Upper lobe of left lung (tissue), 6 donors: ENCODE data around the gene ANO4. TPM values are rescaled to one million over a fixed set of nuclear protein-coding genes. Genes with fewer than 3 reads are reported as not detected.

Experiments
- ATAC-seq, 2 donors: fragments of 200-7000 bp; cut with Tn5 transposase; one replicate each; pipeline ENCODE4 v1.9.1; 2022; ENCODE audit warnings: mild to moderate bottlenecking in 2 of 2, moderate library complexity in 2 of 2; ENCODE audit not compliant: low FRiP score in 2 of 2
- DNase-seq, 2 donors: peaks; one replicate each; pipeline ENCODE4 v3.0.0-alpha.2; 2019 to 2020
- H3K27ac ChIP-seq, 4 donors: fragments of 200-600 bp; sonication (generic); one replicate each; pipeline ENCODE4 v1.5.1; 2016 to 2019
- H3K27me3 ChIP-seq, 4 donors: fragments of 200-600 bp; sonication (generic); one replicate each; pipeline ENCODE4 v1.5.1; 2017 to 2019
- H3K36me3 ChIP-seq, 4 donors: fragments of 200-600 bp; sonication (generic); one replicate each; pipeline ENCODE4 v1.5.1; 2016 to 2019
- H3K4me1 ChIP-seq, 4 donors: fragments of 200-600 bp; sonication (generic); one replicate each; pipeline ENCODE4 v1.5.1; 2018 to 2019
- H3K4me3 ChIP-seq, 4 donors: fragments of 200-600 bp; sonication (generic); one replicate each; pipeline ENCODE4 v1.5.1; 2017 to 2019; ENCODE audit warnings: mild to moderate bottlenecking in 2 of 4, moderate library complexity in 1 of 4
- H3K9me3 ChIP-seq, 4 donors: fragments of 200-600 bp; sonication (generic); one replicate each; pipeline ENCODE4 v1.5.1; 2018 to 2019
- EP300 ChIP-seq, 4 donors: sonication (generic); formaldehyde crosslinking; IDR thresholded peaks; one replicate each; pipeline ENCODE4 v1.5.1; 2017; ENCODE audit warnings: antibody characterized with exemption in 4 of 4, control low read depth in 2 of 4
- POLR2A ChIP-seq, 4 donors: fragments of 450-650 bp; IDR thresholded peaks; one replicate each; pipeline ENCODE4 v1.5.1; 2016 to 2017; ENCODE audit warnings: antibody characterized with exemption in 4 of 4, mild to moderate bottlenecking in 2 of 4
- POLR2AphosphoS5 ChIP-seq, 2 donors: sonication (generic); formaldehyde crosslinking; IDR thresholded peaks; one replicate each; pipeline ENCODE4 v1.5.1; 2017; ENCODE audit warnings: antibody characterized with exemption in 2 of 2
- WGBS, 2 donors: methylation state at CpG; one replicate each; pipeline ENCODE4 v1.1.5; 2017 to 2018; 5-methylcytosine and 5-hydroxymethylcytosine counted together
- total RNA-seq, 6 donors: library from RNA; depleted of rRNA in 4 of 6; stranded (reverse); fragments of >200 nt in 4 of 6; gene quantifications; one replicate each; pipeline versions ENCODE4 v1.1.0 to v1.2.1, GENCODE V29; 2016 to 2021
- TF ChIP-seq, protein P1 (sequence below), 6 experiments: fragments of 450-650 bp in 4 of 6; fragments of 200-600 bp in 2 of 6; sonication (generic) in 2 of 6; IDR thresholded peaks; one replicate each; pipeline ENCODE4 v1.5.1; 2016 to 2019; ENCODE audit warnings: antibody characterized with exemption in 6 of 6
- donor health status: DM: no; HTN: no; CAD: no; lungs with moderate emphysema.
- donor health status: DM: no; HTN: yes; CAD: no; lungs with severe emphysema.

Gene ANO4
- total RNA-seq, 6 donors from 2014 or later = 0.17 to 1.2 (median 0.30) TPM; not detected in 3

DNA sequence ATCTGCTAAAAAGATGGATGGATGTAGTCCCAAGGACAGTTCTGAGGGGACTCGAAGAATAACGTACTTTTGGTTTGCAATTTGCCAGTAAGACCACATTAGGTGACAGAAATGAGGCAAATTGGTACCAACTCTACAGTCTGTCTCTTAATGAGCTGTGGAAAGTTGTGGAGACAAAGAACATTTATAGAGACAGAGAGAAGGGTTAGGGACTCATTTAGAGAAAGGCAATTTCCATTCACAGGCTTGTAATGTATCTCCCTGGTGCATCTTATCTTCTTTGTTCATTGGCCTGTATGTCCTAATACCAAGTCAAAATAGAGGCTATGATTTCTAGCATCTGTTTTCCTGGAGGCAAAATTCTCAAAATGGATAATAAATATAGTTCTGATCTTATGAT, 177.5 kb downstream of the ANO4 start:
- DNase-seq (no peak), ATAC-seq (no peak)
- no peaks in the 10 kb centered on the region for H3K36me3 ChIP-seq
- no peaks in the 10 kb centered on the region for H3K27me3 ChIP-seq
- TF ChIP-seq, protein P1, sequence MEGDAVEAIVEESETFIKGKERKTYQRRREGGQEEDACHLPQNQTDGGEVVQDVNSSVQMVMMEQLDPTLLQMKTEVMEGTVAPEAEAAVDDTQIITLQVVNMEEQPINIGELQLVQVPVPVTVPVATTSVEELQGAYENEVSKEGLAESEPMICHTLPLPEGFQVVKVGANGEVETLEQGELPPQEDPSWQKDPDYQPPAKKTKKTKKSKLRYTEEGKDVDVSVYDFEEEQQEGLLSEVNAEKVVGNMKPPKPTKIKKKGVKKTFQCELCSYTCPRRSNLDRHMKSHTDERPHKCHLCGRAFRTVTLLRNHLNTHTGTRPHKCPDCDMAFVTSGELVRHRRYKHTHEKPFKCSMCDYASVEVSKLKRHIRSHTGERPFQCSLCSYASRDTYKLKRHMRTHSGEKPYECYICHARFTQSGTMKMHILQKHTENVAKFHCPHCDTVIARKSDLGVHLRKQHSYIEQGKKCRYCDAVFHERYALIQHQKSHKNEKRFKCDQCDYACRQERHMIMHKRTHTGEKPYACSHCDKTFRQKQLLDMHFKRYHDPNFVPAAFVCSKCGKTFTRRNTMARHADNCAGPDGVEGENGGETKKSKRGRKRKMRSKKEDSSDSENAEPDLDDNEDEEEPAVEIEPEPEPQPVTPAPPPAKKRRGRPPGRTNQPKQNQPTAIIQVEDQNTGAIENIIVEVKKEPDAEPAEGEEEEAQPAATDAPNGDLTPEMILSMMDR (IDR thresholded peaks at IDR 0.05) = no peak
- no peak for TF ChIP-seq POLR2AphosphoS5 (IDR thresholded peaks at IDR 0.05)
- no peak for TF ChIP-seq POLR2A (IDR thresholded peaks at IDR 0.05)
- TF ChIP-seq EP300 (IDR thresholded peaks at IDR 0.05) = no peak
- H3K9me3 ChIP-seq = no peaks in the 10 kb centered on the region
- H3K27ac ChIP-seq = no peak overlapping the region
- no peaks in the 10 kb centered on the region for H3K4me1 ChIP-seq
- WGBS, 2 donors = 83 to 84% methylated on average over 2 of the region's 2 CpGs
- H3K4me3 ChIP-seq = no peak overlapping the region

DNA sequence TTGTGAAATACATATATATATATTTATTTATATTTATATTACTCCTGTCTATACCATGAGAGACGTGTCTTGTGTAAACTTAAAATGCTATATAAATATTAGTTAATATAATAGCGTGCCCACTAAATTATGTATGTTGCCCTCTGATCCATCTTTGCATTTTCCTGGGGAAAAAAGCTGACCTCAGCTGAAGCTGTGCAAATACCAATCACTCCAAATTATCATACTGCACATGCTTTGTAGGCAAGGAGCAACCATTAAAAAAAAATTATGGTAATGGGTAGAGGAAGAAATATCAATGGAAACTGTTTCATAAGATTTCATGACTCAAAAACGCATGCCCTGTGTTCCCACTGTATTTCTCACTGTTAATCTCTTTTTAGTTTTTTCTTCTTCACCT, 179.8 kb downstream of the ANO4 start:
- ATAC-seq = no peak
- no peak for DNase-seq
- no peaks in the 10 kb centered on the region for H3K9me3 ChIP-seq
- TF ChIP-seq POLR2AphosphoS5 (IDR thresholded peaks at IDR 0.05) = no peak
- no peak for TF ChIP-seq EP300 (IDR thresholded peaks at IDR 0.05)
- TF ChIP-seq POLR2A (IDR thresholded peaks at IDR 0.05) = no peak
- TF ChIP-seq, protein P1 (IDR thresholded peaks at IDR 0.05) = no peak
- H3K36me3 ChIP-seq = no peaks in the 10 kb centered on the region
- H3K4me3 ChIP-seq = no peak overlapping the region
- no peak overlapping the region for H3K27ac ChIP-seq
- no peaks in the 10 kb centered on the region for H3K4me1 ChIP-seq
- no peaks in the 10 kb centered on the region for H3K27me3 ChIP-seq
- 70 to 77% methylated on average over 3 of the region's 3 CpGs for WGBS, 2 donors

DNA sequence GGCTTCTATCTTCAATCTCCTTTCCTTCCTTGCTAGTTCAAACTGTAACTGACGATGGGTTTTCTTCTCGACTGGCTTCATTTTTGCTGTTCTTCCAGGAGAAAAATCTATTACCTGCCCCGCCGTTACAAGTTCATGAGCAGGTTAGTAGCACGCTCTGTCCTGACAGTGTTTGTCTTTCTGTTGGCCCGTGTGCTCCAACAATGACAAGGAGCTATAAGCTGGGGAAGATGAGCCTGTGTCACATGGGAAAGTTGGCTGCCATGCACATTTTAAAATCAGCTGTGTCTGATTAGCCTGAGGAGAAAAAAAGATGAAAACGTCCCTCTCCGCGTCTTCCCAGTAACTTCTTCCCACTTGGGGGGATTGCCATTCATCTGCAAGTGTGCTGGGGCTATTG, 180.2 kb downstream of the ANO4 start:
- no peaks in the 10 kb centered on the region for H3K27me3 ChIP-seq
- no peak overlapping the region for H3K27ac ChIP-seq
- 76 to 85% methylated on average over 9 of the region's 9 CpGs for WGBS, 2 donors
- no peaks in the 10 kb centered on the region for H3K4me1 ChIP-seq
- DNase-seq = no peak
- TF ChIP-seq, protein P1 (IDR thresholded peaks at IDR 0.05) = no peak
- TF ChIP-seq POLR2AphosphoS5 (IDR thresholded peaks at IDR 0.05) (no peak), POLR2A (IDR thresholded peaks at IDR 0.05) (no peak), EP300 (IDR thresholded peaks at IDR 0.05) (no peak)
- H3K4me3 ChIP-seq = no peak overlapping the region
- H3K9me3 ChIP-seq = no peaks in the 10 kb centered on the region
- ATAC-seq = no peak
- no peaks in the 10 kb centered on the region for H3K36me3 ChIP-seq

DNA sequence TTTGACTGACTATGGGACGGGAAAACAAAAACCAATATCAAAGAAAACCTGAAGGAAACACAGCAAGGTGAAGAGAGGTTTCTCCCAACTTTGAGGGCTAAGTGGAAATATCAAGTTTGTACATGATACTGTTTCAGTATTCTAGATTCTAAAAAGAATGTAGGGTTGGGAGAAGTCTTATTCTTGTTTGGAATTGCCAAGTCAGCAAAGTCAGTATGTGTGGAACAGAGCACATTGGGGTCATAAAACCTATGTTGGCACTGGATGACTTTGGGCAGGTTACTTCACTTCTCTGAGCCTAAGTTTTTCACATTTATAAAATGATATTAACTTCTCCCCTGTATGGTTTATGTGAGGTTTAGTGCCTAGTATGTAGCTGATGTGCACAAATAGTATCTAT, 182.2 kb downstream of the ANO4 start:
- 85 to 87% methylated on average over 1 of the region's 1 CpG for WGBS, 2 donors
- H3K27ac ChIP-seq = no peak overlapping the region
- no peaks in the 10 kb centered on the region for H3K36me3 ChIP-seq
- no peak for TF ChIP-seq POLR2AphosphoS5 (IDR thresholded peaks at IDR 0.05)
- TF ChIP-seq, protein P1 (IDR thresholded peaks at IDR 0.05) = no peak
- no peak for TF ChIP-seq EP300 (IDR thresholded peaks at IDR 0.05)
- no peak for TF ChIP-seq POLR2A (IDR thresholded peaks at IDR 0.05)
- no peaks in the 10 kb centered on the region for H3K27me3 ChIP-seq
- ATAC-seq = no peak
- H3K4me3 ChIP-seq = no peak overlapping the region
- no peak for DNase-seq
- no peaks in the 10 kb centered on the region for H3K4me1 ChIP-seq
- no peaks in the 10 kb centered on the region for H3K9me3 ChIP-seq

DNA sequence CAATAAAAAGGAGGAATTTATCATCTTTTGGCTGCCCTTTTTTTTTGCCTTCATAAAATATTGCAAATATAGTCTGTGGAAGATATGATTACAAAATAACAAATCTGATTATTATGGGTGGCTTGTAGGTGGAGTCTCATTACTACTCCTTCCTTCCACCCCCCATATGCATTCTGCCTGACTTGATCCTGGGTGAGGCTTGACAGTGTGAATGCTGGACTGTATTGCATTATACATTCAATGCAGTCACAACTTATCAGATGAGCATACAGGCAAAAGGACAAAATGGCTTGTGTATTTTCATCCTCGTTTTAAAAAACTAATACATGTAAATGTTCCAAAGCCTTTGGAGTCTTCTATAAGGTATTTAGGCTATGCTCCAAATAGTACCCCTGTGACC, 186.3 kb downstream of the ANO4 start:
- Histone ChIP-seq H3K36me3 (no peaks in the 10 kb centered on the region), H3K4me3 (no peak overlapping the region), H3K4me1 (no peaks in the 10 kb centered on the region), H3K27me3 (no peaks in the 10 kb centered on the region), H3K9me3 (no peaks in the 10 kb centered on the region), H3K27ac (no peak overlapping the region)
- TF ChIP-seq POLR2A (IDR thresholded peaks at IDR 0.05) (no peak), EP300 (IDR thresholded peaks at IDR 0.05) (no peak), POLR2AphosphoS5 (IDR thresholded peaks at IDR 0.05) (no peak)
- TF ChIP-seq, protein P1 (IDR thresholded peaks at IDR 0.05) = no peak
- WGBS, 2 donors = 55 to 69% methylated on average over 1 of the region's 1 CpG
- no peak for ATAC-seq
- no peak for DNase-seq
